ENCODE data around the gene CASQ2. TPM values are rescaled to one million over a fixed set of nuclear protein-coding genes. Genes with fewer than 3 reads are reported as not detected.

The CASQ2 gene
- total and polyA plus RNA-seq, 10 of the 15 experiments (the other 5 are each of a cell fraction or from before 2014, with no cell fraction given): not detected

GRCh38 chr1:115672224-115673009 is 96.1 kb downstream of the CASQ2 start (continued):
- no peak for TF ChIP-seq ZNF592 (IDR thresholded peaks at IDR 0.05)
- no peak for TF ChIP-seq FOXK2 (IDR thresholded peaks at IDR 0.05)
- no peak for TF ChIP-seq ATF7 (IDR thresholded peaks at IDR 0.05; ENCODE audit: low read depth)
- no peak for TF ChIP-seq DPF2 (IDR thresholded peaks at IDR 0.05)
- TF ChIP-seq MTA2 (IDR thresholded peaks at IDR 0.05; ENCODE audit: low read depth): no peak
- no peak for TF ChIP-seq PAX8 (IDR thresholded peaks at IDR 0.05)
- TF ChIP-seq SIN3A (IDR thresholded peaks at IDR 0.05; ENCODE audit: low read depth, low read length): no peak
- no peak for TF ChIP-seq MXI1 (IDR thresholded peaks at IDR 0.05; ENCODE audit: low read depth, low read length)
- no peak for TF ChIP-seq PRDM15 (CRISPR knock-in tag; IDR thresholded peaks at IDR 0.05)
- no peak for TF ChIP-seq TCF7 (IDR thresholded peaks at IDR 0.05; ENCODE audit: borderline replicate concordance)
